ENCODE measurements around the gene MKNK1. TPM values are rescaled to one million over a fixed set of nuclear protein-coding genes. Genes with fewer than 3 reads are reported as not detected.

MKNK1 gene
- total RNA-seq, 1 donor from 2014 or later: 25.1 TPM

DNA sequence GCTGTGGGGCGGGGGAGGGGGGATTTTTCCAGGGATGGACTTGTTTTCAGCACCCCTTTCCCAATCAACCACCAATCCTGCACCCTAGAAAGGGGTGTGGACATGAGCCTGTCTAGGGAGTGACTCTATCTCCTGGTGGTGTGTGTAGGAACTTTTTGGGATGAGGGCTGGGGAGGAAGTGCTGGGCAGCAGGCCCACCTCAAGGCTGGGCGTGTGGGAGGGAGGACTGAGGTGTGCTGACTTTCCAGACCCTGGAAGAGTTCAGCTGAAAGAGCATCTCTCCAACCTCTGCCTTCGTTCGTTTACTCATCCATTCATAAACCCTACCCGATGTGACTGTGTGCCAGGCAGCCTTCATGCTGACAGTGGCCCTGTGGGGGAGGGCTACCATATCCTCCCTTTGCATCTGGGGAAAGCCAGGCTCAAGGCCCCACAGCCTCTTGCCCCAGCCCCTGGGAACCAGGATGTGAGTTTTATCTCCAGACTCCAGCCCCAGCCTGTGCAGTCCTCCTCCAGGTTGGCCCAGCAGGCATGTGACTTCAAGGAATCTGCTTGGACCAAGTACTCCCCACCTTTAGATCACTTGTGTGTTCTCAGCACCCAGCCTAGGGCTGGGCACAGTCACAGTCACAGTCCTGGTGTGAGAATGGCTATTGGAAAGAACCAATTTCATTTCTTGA lies 59.4 kb downstream of the MKNK1 start:
- peaks cover 65% of the 10 kb centered on the region for H3K27me3 Mint-ChIP-seq (ENCODE audit: low read depth)
- peaks cover 8% of the 10 kb centered on the region for H3K4me1 Mint-ChIP-seq (ENCODE audit: low read depth)
- peak; percentile 41 for DNase-seq (ENCODE audit: low spot score)
- TF ChIP-seq, protein P1, sequence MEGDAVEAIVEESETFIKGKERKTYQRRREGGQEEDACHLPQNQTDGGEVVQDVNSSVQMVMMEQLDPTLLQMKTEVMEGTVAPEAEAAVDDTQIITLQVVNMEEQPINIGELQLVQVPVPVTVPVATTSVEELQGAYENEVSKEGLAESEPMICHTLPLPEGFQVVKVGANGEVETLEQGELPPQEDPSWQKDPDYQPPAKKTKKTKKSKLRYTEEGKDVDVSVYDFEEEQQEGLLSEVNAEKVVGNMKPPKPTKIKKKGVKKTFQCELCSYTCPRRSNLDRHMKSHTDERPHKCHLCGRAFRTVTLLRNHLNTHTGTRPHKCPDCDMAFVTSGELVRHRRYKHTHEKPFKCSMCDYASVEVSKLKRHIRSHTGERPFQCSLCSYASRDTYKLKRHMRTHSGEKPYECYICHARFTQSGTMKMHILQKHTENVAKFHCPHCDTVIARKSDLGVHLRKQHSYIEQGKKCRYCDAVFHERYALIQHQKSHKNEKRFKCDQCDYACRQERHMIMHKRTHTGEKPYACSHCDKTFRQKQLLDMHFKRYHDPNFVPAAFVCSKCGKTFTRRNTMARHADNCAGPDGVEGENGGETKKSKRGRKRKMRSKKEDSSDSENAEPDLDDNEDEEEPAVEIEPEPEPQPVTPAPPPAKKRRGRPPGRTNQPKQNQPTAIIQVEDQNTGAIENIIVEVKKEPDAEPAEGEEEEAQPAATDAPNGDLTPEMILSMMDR (IDR thresholded peaks at IDR 0.05): peak; percentile 18
- H3K9me3 Mint-ChIP-seq (ENCODE audit: low read depth): no peaks in the 10 kb centered on the region
- H3K27ac Mint-ChIP-seq (ENCODE audit: unreplicated experiment): no peak overlapping the region
- peak overlapping the region; percentile 23 for H3K4me3 Mint-ChIP-seq (ENCODE audit: unreplicated experiment)
- peaks cover 2% of the 10 kb centered on the region for H3K36me3 Mint-ChIP-seq (ENCODE audit: low read depth)

DNA sequence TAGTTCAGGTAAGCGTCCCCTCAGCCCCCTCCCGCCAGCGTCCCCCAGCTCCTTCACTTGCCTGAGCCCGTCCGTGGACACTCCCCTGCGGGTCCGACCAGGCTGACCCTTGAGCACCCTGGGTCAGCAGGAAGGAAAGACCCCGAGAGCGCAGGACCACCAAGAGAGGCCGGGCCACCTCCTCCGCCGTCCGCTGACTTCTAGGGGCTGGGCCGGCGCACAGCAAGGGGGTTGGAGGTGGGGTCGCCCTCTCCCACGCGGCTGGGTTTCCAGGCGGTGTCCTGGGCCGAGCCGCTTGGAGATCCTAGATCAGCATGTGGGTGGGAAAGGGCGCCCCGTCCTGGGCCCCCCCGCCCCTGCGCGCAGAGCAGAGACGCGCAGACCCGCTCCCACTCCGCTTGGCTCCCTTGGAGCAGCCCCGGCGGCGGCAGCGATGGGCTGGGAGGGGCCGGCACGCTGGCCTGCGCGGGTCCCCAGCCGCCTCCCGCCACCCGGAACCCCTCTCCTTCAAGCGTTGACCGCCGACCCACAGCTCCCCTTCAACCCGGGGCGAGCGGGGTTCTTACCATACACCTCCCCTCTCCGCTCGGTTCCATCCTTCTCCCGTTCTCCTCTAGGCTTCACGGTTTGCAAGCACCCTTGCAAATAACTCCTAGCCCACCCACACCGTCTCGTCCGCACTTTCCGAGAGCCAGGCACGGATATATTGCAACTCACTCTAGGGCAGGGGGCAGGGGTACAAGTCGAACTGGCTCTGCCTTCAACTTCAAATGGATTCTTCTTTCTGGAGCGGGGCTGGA lies 60.1 kb downstream of the MKNK1 start:
- DNase-seq (ENCODE audit: low spot score): no peak
- H3K9me3 Mint-ChIP-seq (ENCODE audit: low read depth): no peaks in the 10 kb centered on the region
- H3K4me1 Mint-ChIP-seq (ENCODE audit: low read depth): peaks cover 3% of the 10 kb centered on the region
- TF ChIP-seq, protein P1 (IDR thresholded peaks at IDR 0.05): no peak
- H3K36me3 Mint-ChIP-seq (ENCODE audit: low read depth): peaks cover 2% of the 10 kb centered on the region
- H3K4me3 Mint-ChIP-seq (ENCODE audit: unreplicated experiment): peak overlapping the region; percentile 23
- no peak overlapping the region for H3K27ac Mint-ChIP-seq (ENCODE audit: unreplicated experiment)
- peaks cover 60% of the 10 kb centered on the region for H3K27me3 Mint-ChIP-seq (ENCODE audit: low read depth)

DNA sequence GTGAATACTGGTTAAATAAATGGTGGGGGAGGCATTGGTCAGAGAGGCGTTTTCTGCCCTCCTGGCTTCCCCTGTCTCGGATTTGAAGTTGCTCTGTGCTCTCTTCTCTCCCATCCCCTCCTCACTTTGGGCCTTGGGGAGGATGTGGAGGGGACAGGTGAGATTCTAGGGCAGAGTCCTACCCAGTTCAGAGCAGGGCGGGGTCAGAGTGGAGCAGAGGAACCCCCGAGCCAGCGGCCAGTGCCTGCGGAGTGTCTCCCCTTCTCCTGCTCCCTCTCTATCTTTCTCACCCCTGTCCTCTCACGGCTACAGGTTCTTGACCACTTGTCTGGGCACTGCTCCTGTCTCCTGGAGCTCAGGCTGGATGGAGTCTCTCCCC lies 60.7 kb downstream of the MKNK1 start:
- Mint-ChIP-seq H3K27me3 (ENCODE audit: low read depth) (peaks cover 65% of the 10 kb centered on the region), H3K4me1 (ENCODE audit: low read depth) (peaks cover 3% of the 10 kb centered on the region), H3K4me3 (ENCODE audit: unreplicated experiment) (no peak overlapping the region), H3K9me3 (ENCODE audit: low read depth) (no peaks in the 10 kb centered on the region), H3K36me3 (ENCODE audit: low read depth) (peaks cover 2% of the 10 kb centered on the region), H3K27ac (ENCODE audit: unreplicated experiment) (no peak overlapping the region)
- DNase-seq (ENCODE audit: low spot score): no peak
- TF ChIP-seq, protein P1 (IDR thresholded peaks at IDR 0.05): no peak

DNA sequence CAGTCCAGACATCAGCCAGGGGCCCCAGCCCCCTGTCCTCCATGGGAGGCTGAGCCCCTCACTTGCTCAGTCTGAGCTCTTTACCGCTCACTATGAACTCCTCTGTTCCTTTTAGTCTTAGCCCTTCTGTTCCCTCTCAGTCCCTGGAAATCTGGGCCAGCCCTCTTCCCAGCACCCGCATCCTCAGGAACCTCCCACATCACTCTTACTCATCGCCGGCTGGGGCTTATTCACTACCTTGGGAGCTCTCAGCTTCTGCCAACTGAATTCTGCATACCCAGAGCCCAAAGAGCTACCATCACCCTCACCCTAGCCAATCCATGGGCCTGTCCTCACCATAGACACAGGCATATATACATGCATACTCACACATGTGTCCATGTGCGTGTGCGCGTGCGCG lies 64.1 kb downstream of the MKNK1 start:
- peaks cover 3% of the 10 kb centered on the region for H3K4me1 Mint-ChIP-seq (ENCODE audit: low read depth)
- peaks cover 5% of the 10 kb centered on the region for H3K9me3 Mint-ChIP-seq (ENCODE audit: low read depth)
- H3K36me3 Mint-ChIP-seq (ENCODE audit: low read depth): peaks cover 4% of the 10 kb centered on the region
- H3K27me3 Mint-ChIP-seq (ENCODE audit: low read depth): peaks cover 62% of the 10 kb centered on the region
- no peak for DNase-seq (ENCODE audit: low spot score)
- TF ChIP-seq, protein P1 (IDR thresholded peaks at IDR 0.05): no peak
- H3K4me3 Mint-ChIP-seq (ENCODE audit: unreplicated experiment): no peak overlapping the region
- H3K27ac Mint-ChIP-seq (ENCODE audit: unreplicated experiment): no peak overlapping the region

DNA sequence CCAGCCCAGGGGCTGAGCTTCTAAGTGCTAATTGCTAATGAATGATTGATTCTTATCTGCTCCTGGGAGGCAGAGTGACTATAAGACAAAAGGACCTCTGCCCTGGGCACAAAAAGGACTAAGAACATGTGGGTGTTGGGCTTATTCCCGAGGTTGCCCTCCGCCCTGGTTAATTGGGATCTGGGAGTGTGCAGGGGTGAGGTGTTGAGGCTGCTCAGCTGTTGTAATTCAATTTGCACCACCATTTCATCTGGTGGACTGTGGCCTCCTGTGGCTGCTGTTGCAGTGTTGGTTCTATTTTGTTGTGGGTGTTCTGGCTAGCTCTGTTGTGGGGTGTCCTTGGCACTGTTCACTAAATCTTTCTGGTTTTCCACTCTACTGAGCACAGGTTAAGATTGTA lies 65.9 kb downstream of the MKNK1 start:
- no peak for DNase-seq (ENCODE audit: low spot score)
- TF ChIP-seq, protein P1 (IDR thresholded peaks at IDR 0.05): no peak
- Mint-ChIP-seq H3K4me1 (ENCODE audit: low read depth) (peaks cover 3% of the 10 kb centered on the region), H3K27me3 (ENCODE audit: low read depth) (peaks cover 49% of the 10 kb centered on the region), H3K4me3 (ENCODE audit: unreplicated experiment) (no peak overlapping the region), H3K27ac (ENCODE audit: unreplicated experiment) (no peak overlapping the region), H3K36me3 (ENCODE audit: low read depth) (peaks cover 4% of the 10 kb centered on the region), H3K9me3 (ENCODE audit: low read depth) (peaks cover 5% of the 10 kb centered on the region)
